IPS-18a (cell line): Measurements from ENCODE around the gene C17orf58.
"Not testable (repeated sequence)": the region's sequence is repeated elsewhere in the genome, so short reads cannot be mapped to it uniquely, and the experiment has no call there.

ENCODE experiments used
- H3K27ac ChIP-seq: one replicate; pipeline ENCODE4 v1.5.1; 2013; ENCODE audit warnings: low read length
- H3K27me3 ChIP-seq: one replicate; pipeline ENCODE4 v1.6.1; 2013; ENCODE audit warnings: mild to moderate bottlenecking, low read length; ENCODE audit not compliant: control insufficient read depth, insufficient read depth
- H3K36me3 ChIP-seq: one replicate; pipeline ENCODE4 v1.6.1; 2013; ENCODE audit warnings: low read depth, low read length; ENCODE audit not compliant: control insufficient read depth
- H3K4me1 ChIP-seq: one replicate; pipeline ENCODE4 v1.6.1; 2013; ENCODE audit warnings: low read depth, low read length; ENCODE audit not compliant: control insufficient read depth
- H3K4me3 ChIP-seq: one replicate; pipeline ENCODE4 v1.5.1; 2013; ENCODE audit warnings: low read length
- H3K9ac ChIP-seq: one replicate; pipeline ENCODE4 v1.6.1; 2013; ENCODE audit warnings: mild to moderate bottlenecking, low read length, moderate library complexity
- H3K9me3 ChIP-seq: one replicate; pipeline ENCODE4 v1.6.1; 2013; ENCODE audit warnings: low read depth, low read length; ENCODE audit not compliant: control insufficient read depth

The C17orf58 gene

DNA sequence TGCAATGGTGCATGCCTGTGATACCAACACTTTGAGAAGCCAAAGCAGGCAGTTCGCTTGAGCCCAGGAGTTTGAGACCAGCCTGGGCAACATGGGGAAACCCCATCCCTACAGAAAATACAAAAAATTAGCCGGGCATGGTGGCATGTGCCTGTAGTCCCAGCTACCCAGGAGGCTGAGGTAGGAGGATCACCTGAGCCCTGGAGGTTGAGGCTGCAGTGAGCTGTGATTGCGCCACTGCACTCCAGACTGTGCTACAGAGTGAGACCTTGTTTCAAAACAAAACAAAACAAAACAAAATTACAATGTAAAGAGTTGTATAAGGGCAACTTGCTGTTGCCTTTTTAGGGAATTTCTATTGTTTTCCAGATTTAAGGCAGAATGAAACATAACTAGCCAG lies 15.4 kb downstream of the C17orf58 start:
- not testable (repeated sequence) for H3K9me3 ChIP-seq, H3K27ac ChIP-seq, H3K4me3 ChIP-seq, H3K4me1 ChIP-seq, H3K9ac ChIP-seq, H3K27me3 ChIP-seq, H3K36me3 ChIP-seq

DNA sequence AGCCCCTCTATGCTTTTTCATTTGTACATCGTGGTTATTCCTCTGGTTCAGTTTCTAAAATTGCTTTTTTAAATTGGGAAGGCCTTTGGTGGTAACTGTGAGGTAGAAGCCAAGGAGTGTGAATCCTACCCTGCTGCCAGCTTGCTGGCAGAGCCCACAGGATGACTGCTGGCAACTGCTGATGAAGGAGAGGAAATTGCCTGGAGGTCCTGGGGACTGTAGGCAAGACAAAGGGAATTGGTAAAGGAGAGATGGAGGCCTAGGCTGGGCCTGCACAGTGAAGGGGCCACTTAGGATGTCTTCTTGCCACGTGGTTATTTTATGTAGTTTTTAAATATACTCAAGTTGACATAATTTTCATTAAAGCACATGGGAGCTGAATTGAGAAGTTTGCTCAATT lies 15.8 kb downstream of the C17orf58 start:
- Histone ChIP-seq H3K36me3 (peaks cover 3% of the 10 kb centered on the region), H3K9me3 (no peaks in the 10 kb centered on the region), H3K4me1 (peaks cover 4% of the 10 kb centered on the region), H3K4me3 (no peak overlapping the region), H3K27ac (no peak overlapping the region), H3K27me3 (no peaks in the 10 kb centered on the region), H3K9ac (no peak overlapping the region)

DNA sequence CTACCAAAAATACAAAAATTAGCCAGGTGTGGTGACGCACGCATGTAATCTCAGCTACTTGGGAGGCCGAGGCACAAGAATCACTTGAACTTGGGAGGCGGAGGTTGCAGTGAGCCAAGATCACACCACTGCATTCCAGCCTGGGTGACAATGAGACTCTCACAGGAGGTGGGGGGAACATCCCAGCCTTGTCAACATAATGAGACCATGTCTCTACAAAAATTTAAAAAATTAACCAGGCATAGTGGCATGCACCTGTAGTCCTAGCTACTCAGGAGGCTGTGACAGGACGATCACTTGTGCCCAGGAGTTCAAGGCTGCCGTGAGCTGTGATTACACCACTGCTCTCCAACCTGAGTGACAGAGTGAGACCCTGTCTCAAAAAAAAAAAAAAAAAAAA lies 20.0 kb downstream of the C17orf58 start:
- not testable (repeated sequence) for H3K36me3 ChIP-seq, H3K27me3 ChIP-seq, H3K4me3 ChIP-seq, H3K9me3 ChIP-seq, H3K27ac ChIP-seq, H3K9ac ChIP-seq
- peaks cover 14% of the 10 kb centered on the region for H3K4me1 ChIP-seq

DNA sequence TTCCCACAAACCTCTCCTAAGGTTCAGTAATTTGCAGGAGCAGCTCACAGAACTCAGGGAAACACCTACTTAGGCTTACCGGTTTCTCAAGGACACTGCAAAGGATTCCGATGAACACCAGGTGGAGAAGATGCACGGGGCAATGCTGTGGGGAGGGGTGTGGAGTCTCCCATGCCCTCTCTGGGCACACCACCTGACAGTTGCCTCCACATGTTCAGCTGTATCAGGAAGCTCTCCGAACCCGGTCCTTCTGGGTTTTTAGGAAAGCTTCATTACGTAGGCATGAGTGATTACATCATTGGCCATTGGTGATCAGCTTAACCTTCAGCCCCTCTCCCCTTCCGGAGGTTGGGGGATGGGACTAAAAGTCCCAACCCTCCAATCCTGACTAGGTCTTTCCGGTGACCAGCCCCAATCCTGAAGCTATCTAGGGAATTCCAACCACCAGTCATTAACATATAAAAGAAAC lies 21.6 kb downstream of the C17orf58 start:
- Histone ChIP-seq H3K4me3 (peak overlapping the region; percentile 94), H3K36me3 (peaks cover 10% of the 10 kb centered on the region), H3K27ac (peak overlapping the region; percentile 97), H3K9ac (peak overlapping the region; percentile 91), H3K27me3 (no peaks in the 10 kb centered on the region), H3K9me3 (no peaks in the 10 kb centered on the region), H3K4me1 (peaks cover 14% of the 10 kb centered on the region)

DNA sequence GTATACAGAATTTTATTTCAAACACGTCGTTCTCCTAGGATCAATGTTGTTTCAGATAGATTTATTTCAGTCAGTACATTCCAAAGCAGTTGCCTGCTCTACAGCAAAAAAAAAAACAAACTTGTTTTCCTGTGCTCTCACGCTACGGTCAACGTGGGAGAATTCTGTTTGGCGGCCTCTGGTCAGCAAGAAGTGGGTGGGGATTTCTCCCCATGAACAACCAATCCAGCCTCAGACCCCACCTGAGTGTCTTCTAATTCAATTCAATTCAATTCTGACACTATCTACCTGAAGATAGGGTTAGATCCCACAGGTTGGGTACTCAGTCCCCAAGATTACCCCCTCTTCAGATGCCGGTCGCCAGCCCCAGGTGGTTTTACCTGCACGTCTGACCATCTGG lies 22.1 kb downstream of the C17orf58 start:
- H3K27ac ChIP-seq: peak overlapping the region; percentile 97
- H3K9me3 ChIP-seq: no peaks in the 10 kb centered on the region
- H3K9ac ChIP-seq: peak overlapping the region; percentile 91
- H3K36me3 ChIP-seq: peaks cover 10% of the 10 kb centered on the region
- H3K27me3 ChIP-seq: no peaks in the 10 kb centered on the region
- H3K4me3 ChIP-seq: peak overlapping the region; percentile 94
- H3K4me1 ChIP-seq: peaks cover 14% of the 10 kb centered on the region

DNA sequence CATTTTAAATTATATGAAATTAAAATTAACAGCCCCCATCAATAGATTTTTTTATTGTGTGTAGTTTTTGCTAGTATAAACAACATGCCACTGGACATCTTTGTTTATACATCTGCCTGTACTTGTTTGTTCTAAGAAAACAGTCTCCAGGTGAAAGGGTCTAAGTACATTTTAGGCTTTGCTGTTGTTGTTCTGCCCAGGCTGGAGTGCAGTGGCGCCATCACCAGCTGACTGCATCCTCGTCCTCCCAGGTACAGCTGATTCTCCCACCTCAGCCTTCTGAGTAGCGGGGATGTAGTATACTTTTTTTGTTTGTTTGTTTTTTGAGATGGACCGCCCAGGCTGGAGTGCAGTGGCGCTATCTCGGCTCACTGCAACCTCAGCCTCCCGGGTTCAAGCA lies 25.5 kb downstream of the C17orf58 start:
- Histone ChIP-seq H3K9me3 (no peaks in the 10 kb centered on the region), H3K27me3 (no peaks in the 10 kb centered on the region), H3K4me3 (no peak overlapping the region), H3K27ac (no peak overlapping the region), H3K4me1 (peaks cover 14% of the 10 kb centered on the region), H3K9ac (no peak overlapping the region), H3K36me3 (peaks cover 17% of the 10 kb centered on the region)

DNA sequence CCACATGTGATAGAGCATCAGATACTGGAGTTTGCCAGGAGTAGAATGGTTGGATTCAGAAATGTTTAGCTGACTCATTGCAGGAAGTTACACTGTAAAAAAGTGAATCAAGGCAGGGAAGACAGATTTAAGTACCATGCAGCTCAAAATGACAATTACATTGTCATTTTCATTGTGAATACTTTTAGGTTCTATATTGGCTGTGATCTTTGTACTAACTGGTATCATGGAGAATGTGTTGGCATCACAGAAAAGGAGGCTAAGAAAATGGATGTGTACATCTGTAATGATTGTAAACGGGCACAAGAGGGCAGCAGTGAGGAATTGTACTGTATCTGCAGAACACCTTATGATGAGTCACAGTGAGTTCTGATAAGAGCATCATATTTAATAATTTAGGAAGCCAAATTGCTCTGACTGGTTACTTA lies 33.1 kb downstream of the C17orf58 start:
- H3K36me3 ChIP-seq: peaks cover 43% of the 10 kb centered on the region

DNA sequence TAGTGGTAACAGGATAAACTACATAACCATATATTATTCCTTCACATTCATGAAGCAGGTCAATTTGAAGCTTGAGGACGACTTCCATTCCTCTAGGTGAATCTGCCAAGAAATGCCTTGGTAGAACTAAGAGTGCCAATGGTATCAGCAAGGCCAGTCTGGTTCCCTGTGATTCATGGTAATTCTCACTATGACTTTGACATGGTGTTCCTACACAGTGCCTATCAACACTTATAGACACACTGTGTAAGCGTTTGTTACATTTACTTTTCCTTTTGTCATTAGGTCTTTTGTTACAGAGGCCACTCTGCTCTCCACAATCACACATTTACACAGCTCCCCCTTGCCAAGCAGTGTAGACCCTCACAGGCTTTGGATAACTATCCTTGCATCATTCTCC lies 34.1 kb downstream of the C17orf58 start:
- peaks cover 43% of the 10 kb centered on the region for H3K36me3 ChIP-seq
- H3K27ac ChIP-seq, H3K9me3 ChIP-seq: not testable (repeated sequence)

More for the DNA sequence above, 33.1 kb downstream of the C17orf58 start:
- not testable (repeated sequence) for H3K9ac ChIP-seq, H3K4me3 ChIP-seq, H3K27me3 ChIP-seq, H3K9me3 ChIP-seq, H3K27ac ChIP-seq, H3K4me1 ChIP-seq

DNA sequence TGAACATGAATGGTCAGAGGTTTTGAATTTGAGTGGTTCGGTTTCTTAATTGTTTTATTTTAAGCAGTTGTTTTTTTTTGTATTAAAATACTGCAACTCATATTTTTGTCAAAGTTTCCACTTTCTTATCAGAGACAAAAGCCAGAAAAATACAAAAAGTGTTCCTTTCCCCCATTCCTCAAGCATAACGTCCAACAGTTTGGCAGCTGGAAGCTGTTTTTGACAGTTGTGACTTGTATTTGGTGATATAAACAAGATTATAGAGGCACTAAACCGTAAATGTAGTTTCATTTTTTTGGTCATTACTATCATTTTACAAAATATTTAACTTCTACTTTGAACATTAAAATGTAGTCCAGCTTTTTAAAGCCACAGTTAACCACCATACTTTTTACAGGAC lies 36.0 kb downstream of the C17orf58 start:
- not testable (repeated sequence) for H3K27me3 ChIP-seq, H3K4me1 ChIP-seq, H3K9ac ChIP-seq, H3K4me3 ChIP-seq, H3K9me3 ChIP-seq, H3K27ac ChIP-seq
- peaks cover 34% of the 10 kb centered on the region for H3K36me3 ChIP-seq

More for the DNA sequence above, 34.1 kb downstream of the C17orf58 start:
- H3K4me1 ChIP-seq, H3K9ac ChIP-seq, H3K4me3 ChIP-seq, H3K27me3 ChIP-seq: not testable (repeated sequence)

DNA sequence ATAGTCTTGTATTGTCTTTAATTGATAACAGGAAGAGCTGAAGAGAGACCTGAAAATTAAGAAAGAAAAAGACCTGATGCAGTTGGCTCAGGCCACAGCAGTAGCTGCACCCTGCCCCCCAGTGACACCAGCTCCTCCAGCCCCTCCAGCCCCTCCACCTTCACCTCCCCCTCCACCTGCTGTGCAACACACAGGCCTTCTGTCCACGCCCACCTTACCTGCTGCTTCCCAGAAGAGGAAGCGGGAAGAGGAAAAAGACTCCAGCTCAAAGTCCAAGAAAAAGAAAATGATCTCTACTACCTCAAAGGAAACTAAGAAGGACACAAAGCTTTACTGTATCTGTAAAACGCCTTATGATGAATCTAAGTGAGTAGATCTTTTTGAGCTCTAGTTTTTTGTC lies 36.8 kb downstream of the C17orf58 start:
- H3K27ac ChIP-seq: no peak overlapping the region
- H3K9ac ChIP-seq: no peak overlapping the region
- H3K9me3 ChIP-seq: no peaks in the 10 kb centered on the region
- H3K27me3 ChIP-seq: no peaks in the 10 kb centered on the region
- no peak overlapping the region for H3K4me3 ChIP-seq
- H3K4me1 ChIP-seq: no peaks in the 10 kb centered on the region
- H3K36me3 ChIP-seq: peaks cover 32% of the 10 kb centered on the region

DNA sequence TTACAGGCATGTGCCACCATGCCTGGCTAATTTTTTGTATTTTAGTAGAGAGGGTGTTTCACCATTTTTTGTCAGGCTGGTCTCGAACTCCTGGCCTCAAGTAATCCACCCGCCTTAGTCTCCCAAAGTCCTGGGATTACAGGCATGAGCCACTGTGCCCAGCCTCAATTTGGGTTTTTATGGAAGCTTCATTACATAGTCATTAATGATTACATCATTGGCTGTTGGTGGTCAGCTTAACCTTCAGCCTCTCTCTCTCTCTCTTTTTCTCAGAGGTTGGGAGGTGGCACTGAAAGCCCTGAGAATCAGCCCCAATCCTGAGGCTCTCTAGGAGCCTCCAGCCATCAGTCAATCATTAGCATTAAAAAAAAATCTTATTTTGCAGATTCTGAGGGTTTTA lies 45.3 kb downstream of the C17orf58 start:
- Histone ChIP-seq H3K9me3 (no peaks in the 10 kb centered on the region), H3K36me3 (peaks cover 56% of the 10 kb centered on the region), H3K27me3 (no peaks in the 10 kb centered on the region), H3K9ac (no peak overlapping the region), H3K27ac (no peak overlapping the region), H3K4me3 (no peak overlapping the region), H3K4me1 (no peaks in the 10 kb centered on the region)

DNA sequence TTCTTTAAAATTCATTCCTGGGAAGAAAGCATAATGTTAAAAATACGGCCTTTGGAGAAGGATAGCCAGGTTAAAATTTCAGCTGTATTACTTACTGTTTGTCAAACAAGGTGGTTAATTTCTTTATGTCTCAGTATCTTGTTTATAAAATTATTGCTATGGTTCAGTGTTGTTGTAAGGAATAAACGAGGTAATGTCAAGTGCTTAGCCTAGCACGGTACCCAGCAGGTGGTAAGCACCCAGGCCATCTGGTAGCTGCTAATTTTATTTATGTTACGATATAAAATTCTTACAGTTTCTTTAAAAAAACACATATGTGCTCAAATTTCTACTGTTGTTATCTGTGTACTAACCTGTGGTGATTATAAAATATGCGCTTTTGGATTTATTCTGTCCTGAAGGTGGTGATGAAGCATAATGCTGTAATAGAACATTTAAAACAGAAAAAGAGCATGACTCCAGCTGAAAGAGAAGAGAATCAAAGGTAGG lies 48.9 kb downstream of the C17orf58 start:
- H3K4me3 ChIP-seq: no peak overlapping the region
- no peak overlapping the region for H3K9ac ChIP-seq
- no peaks in the 10 kb centered on the region for H3K4me1 ChIP-seq
- no peak overlapping the region for H3K27ac ChIP-seq
- no peaks in the 10 kb centered on the region for H3K27me3 ChIP-seq
- H3K36me3 ChIP-seq: peaks cover 88% of the 10 kb centered on the region
- no peaks in the 10 kb centered on the region for H3K9me3 ChIP-seq
